ENCODE measurements around the gene SDR39U1. TPM values are rescaled to one million over a fixed set of nuclear protein-coding genes. Genes with fewer than 3 reads are reported as not detected.

SDR39U1 gene
- total and polyA plus RNA-seq, 5 donors from 2014 or later = 46.1 to 79.9 (median 60.5) TPM

- peaks cover 0 to 4% (median 2%) of the 10 kb centered on the region in 4 donors for H3K4me1 Mint-ChIP-seq
- H3K36me3 Mint-ChIP-seq = no peaks in the 10 kb centered on the region
- Histone ChIP-seq H3K4me1 (ENCODE audit: control insufficient read depth, insufficient read depth, low read length, poor library complexity, severe bottlenecking) (no peaks in the 10 kb centered on the region), H3K27ac (ENCODE audit: insufficient read depth, low read length, poor library complexity, severe bottlenecking) (no peak overlapping the region), H3K4me3 (ENCODE audit: low read depth, low read length) (no peak overlapping the region), H3K27me3 (ENCODE audit: control insufficient read depth, insufficient read depth, low read length) (peaks cover 4% of the 10 kb centered on the region), H3K9me3 (ENCODE audit: control insufficient read depth in 2 of 2, low read length in 2 of 2) (no peaks in the 10 kb centered on the region), H3K36me3 (ENCODE audit: control insufficient read depth, insufficient read depth, low read length) (no peaks in the 10 kb centered on the region)
- H3K27me3 Mint-ChIP-seq = peaks cover 50% of the 10 kb centered on the region
- H3K4me3 Mint-ChIP-seq = no peak overlapping the region
- DNase-seq (no peak), ATAC-seq (ENCODE audit: low read depth in 2 of 2) (no peak)
- no peaks in the 10 kb centered on the region for H3K9me3 Mint-ChIP-seq
- H3K27ac Mint-ChIP-seq = no peak overlapping the region
Observed at GRCh38 chr14:24392325-24393091, 50.1 kb downstream of the SDR39U1 start.

- Histone ChIP-seq H3K4me3 (ENCODE audit: low read depth, low read length) (no peak overlapping the region), H3K9me3 (ENCODE audit: control insufficient read depth in 2 of 2, low read length in 2 of 2) (no peaks in the 10 kb centered on the region), H3K4me1 (ENCODE audit: control insufficient read depth, insufficient read depth, low read length, poor library complexity, severe bottlenecking) (no peaks in the 10 kb centered on the region), H3K27me3 (ENCODE audit: control insufficient read depth, insufficient read depth, low read length) (peaks cover 4% of the 10 kb centered on the region), H3K27ac (ENCODE audit: insufficient read depth, low read length, poor library complexity, severe bottlenecking) (no peak overlapping the region), H3K36me3 (ENCODE audit: control insufficient read depth, insufficient read depth, low read length) (no peaks in the 10 kb centered on the region)
- no peak overlapping the region for H3K27ac Mint-ChIP-seq
- no peak overlapping the region for H3K4me3 Mint-ChIP-seq
- no peaks in the 10 kb centered on the region for H3K9me3 Mint-ChIP-seq
- peaks cover 40% of the 10 kb centered on the region for H3K27me3 Mint-ChIP-seq
- DNase-seq = no peak
- peaks cover 0 to 4% (median 0%) of the 10 kb centered on the region in 4 donors for H3K4me1 Mint-ChIP-seq
- no peaks in the 10 kb centered on the region for H3K36me3 Mint-ChIP-seq
- no peak for ATAC-seq (ENCODE audit: low read depth in 2 of 2)
Observed at GRCh38 chr14:24390701-24391468, 51.7 kb downstream of the SDR39U1 start.

Other genes with a start within 250 kb of the SDR39U1 start
- gene TM9SF1, start 247.3 kb downstream of the SDR39U1 start, total RNA-seq = 20.0 TPM
- gene TM9SF1, start 247.3 kb downstream of the SDR39U1 start, polyA plus RNA-seq = 10 to 100 TPM; 36.8 to 42.3 (median 40.0) TPM
- 0.44 TPM for gene TSSK4, start 237.1 kb downstream of the SDR39U1 start, total RNA-seq
- gene TSSK4, start 237.1 kb downstream of the SDR39U1 start, polyA plus RNA-seq = 1 to 10 TPM in 3 of 4 donors, under 1 TPM in 1; 0.86 to 1.5 (median 1.2) TPM
- gene CHMP4A, start 229.3 kb downstream of the SDR39U1 start, total RNA-seq = 108 TPM
- gene CHMP4A, start 229.3 kb downstream of the SDR39U1 start, polyA plus RNA-seq = 100 to 1,000 TPM; 122 to 154 (median 142) TPM
- 6.0 TPM for gene MDP1, start 226.7 kb downstream of the SDR39U1 start, total RNA-seq
- gene MDP1, start 226.7 kb downstream of the SDR39U1 start, polyA plus RNA-seq = 10 to 100 TPM; 29.0 to 52.6 (median 35.6) TPM
- 89.1 TPM for gene NEDD8, start 210.4 kb downstream of the SDR39U1 start, total RNA-seq
- 100 to 1,000 TPM; 334 to 440 (median 349) TPM for gene NEDD8, start 210.4 kb downstream of the SDR39U1 start, polyA plus RNA-seq
- 49.0 TPM for gene GMPR2, start 209.8 kb downstream of the SDR39U1 start, total RNA-seq
- 100 to 1,000 TPM in 3 of 4 donors, 10 to 100 TPM in 1; 95.5 to 117 (median 112) TPM for gene GMPR2, start 209.8 kb downstream of the SDR39U1 start, polyA plus RNA-seq
- gene TINF2, start 200.2 kb downstream of the SDR39U1 start, total RNA-seq = 169 TPM
- gene TINF2, start 200.2 kb downstream of the SDR39U1 start, polyA plus RNA-seq = 100 to 1,000 TPM; 216 to 242 (median 223) TPM
- 4.0 TPM for gene TGM1, start 179.6 kb downstream of the SDR39U1 start, total RNA-seq
- not detected for gene TGM1, start 179.6 kb downstream of the SDR39U1 start, polyA plus RNA-seq
- gene RABGGTA, start 171.2 kb downstream of the SDR39U1 start, total RNA-seq = 78.6 TPM
- 10 to 100 TPM; 25.1 to 40.4 (median 30.3) TPM for gene RABGGTA, start 171.2 kb downstream of the SDR39U1 start, polyA plus RNA-seq
- gene DHRS1, start 143.0 kb downstream of the SDR39U1 start, total RNA-seq = 41.2 TPM
- 10 to 100 TPM; 21.7 to 48.5 (median 31.9) TPM for gene DHRS1, start 143.0 kb downstream of the SDR39U1 start, polyA plus RNA-seq
- 30.0 TPM for gene NOP9, start 142.9 kb downstream of the SDR39U1 start, total RNA-seq
- gene NOP9, start 142.9 kb downstream of the SDR39U1 start, polyA plus RNA-seq = 1 to 10 TPM; 1.3 to 2.5 (median 1.8) TPM
- gene CIDEB, start 134.8 kb downstream of the SDR39U1 start, total RNA-seq = 13.2 TPM
- 10 to 100 TPM in 2 of 4 donors, 1 to 10 TPM in 2; 8.9 to 13.6 (median 9.7) TPM for gene CIDEB, start 134.8 kb downstream of the SDR39U1 start, polyA plus RNA-seq
- 18.1 TPM for gene LTB4R2, start 132.6 kb downstream of the SDR39U1 start, total RNA-seq
- 1 to 10 TPM in 3 of 4 donors, under 1 TPM in 1; 1.00 to 2.2 (median 1.7) TPM for gene LTB4R2, start 132.6 kb downstream of the SDR39U1 start, polyA plus RNA-seq
- 17.5 TPM for gene LTB4R, start 131.3 kb downstream of the SDR39U1 start, total RNA-seq
- 1 to 10 TPM; 3.5 to 7.8 (median 6.3) TPM for gene LTB4R, start 131.3 kb downstream of the SDR39U1 start, polyA plus RNA-seq
- 10.7 TPM for gene ADCY4, start 107.7 kb downstream of the SDR39U1 start, total RNA-seq
- gene ADCY4, start 107.7 kb downstream of the SDR39U1 start, polyA plus RNA-seq = under 1 TPM in 2 of 4 donors, not detected in 2; 0.32 to 0.39 TPM
- gene RIPK3, start 102.8 kb downstream of the SDR39U1 start, total RNA-seq = 41.2 TPM
- gene RIPK3, start 102.8 kb downstream of the SDR39U1 start, polyA plus RNA-seq = 10 to 100 TPM; 14.9 to 24.6 (median 19.4) TPM
- gene NFATC4, start 74.6 kb downstream of the SDR39U1 start, total RNA-seq = not detected
- gene NFATC4, start 74.6 kb downstream of the SDR39U1 start, polyA plus RNA-seq = not detected
- 0.22 TPM for gene NYNRIN, start 43.8 kb downstream of the SDR39U1 start, total RNA-seq
- under 1 TPM in 1 of 4 donors, not detected in 3; 0.02 TPM for gene NYNRIN, start 43.8 kb downstream of the SDR39U1 start, polyA plus RNA-seq
- 3.2 TPM for gene CBLN3, start 13.1 kb downstream of the SDR39U1 start, total RNA-seq
- under 1 TPM; 0.10 to 0.32 (median 0.11) TPM for gene CBLN3, start 13.1 kb downstream of the SDR39U1 start, polyA plus RNA-seq
- 139 TPM for gene KHNYN, start 12.8 kb downstream of the SDR39U1 start, total RNA-seq
- gene KHNYN, start 12.8 kb downstream of the SDR39U1 start, polyA plus RNA-seq = 10 to 100 TPM; 12.4 to 16.5 (median 15.0) TPM
- not detected for gene CMA1, start 65.5 kb upstream of the SDR39U1 start, total RNA-seq
- gene CMA1, start 65.5 kb upstream of the SDR39U1 start, polyA plus RNA-seq = not detected
- not detected for gene CTSG, start 133.5 kb upstream of the SDR39U1 start, total RNA-seq
- gene CTSG, start 133.5 kb upstream of the SDR39U1 start, polyA plus RNA-seq = not detected
- 0.86 TPM for gene GZMH, start 166.9 kb upstream of the SDR39U1 start, total RNA-seq
- under 1 TPM; 0.38 to 0.60 (median 0.55) TPM for gene GZMH, start 166.9 kb upstream of the SDR39U1 start, polyA plus RNA-seq
- not detected for gene GZMB, start 191.4 kb upstream of the SDR39U1 start, total RNA-seq
- 1 to 10 TPM in 2 of 4 donors, under 1 TPM in 1, not detected in 1; 0.29 to 3.0 (median 1.0) TPM for gene GZMB, start 191.4 kb upstream of the SDR39U1 start, polyA plus RNA-seq